Neuronal stem cell (in vitro differentiated cells): Measurements from ENCODE around the gene FOXJ1.

Experiments used
- DNase-seq: peaks from one replicate; pipeline ENCODE4 v3.0.0-alpha.2; 2013; ENCODE audit warnings: low spot score
- H2AFZ ChIP-seq: one replicate; pipeline ENCODE4 v1.6.1; 2013; ENCODE audit warnings: mild to moderate bottlenecking, low read length, inconsistent platforms
- H2AK5ac ChIP-seq: 2 replicates; pipeline ENCODE4 v1.6.1; 2013; ENCODE audit warnings: low read depth, mild to moderate bottlenecking, inconsistent platforms, low read length, moderate library complexity, mixed read lengths
- H2BK120ac ChIP-seq: 2 replicates; pipeline ENCODE4 v1.6.1; 2013; ENCODE audit warnings: low read depth, mild to moderate bottlenecking, inconsistent platforms, low read length, moderate library complexity, mixed read lengths
- H2BK12ac ChIP-seq: one replicate; pipeline ENCODE4 v1.6.1; 2013; ENCODE audit warnings: low read length, inconsistent platforms
- H2BK15ac ChIP-seq: 2 replicates; pipeline ENCODE4 v1.6.1; 2013; ENCODE audit warnings: mild to moderate bottlenecking, low read length, inconsistent platforms, mixed read lengths
- H2BK5ac ChIP-seq: one replicate; pipeline ENCODE4 v1.6.1; 2013; ENCODE audit warnings: inconsistent platforms, mild to moderate bottlenecking, low read length, moderate library complexity
- H3K14ac ChIP-seq: one replicate; pipeline ENCODE4 v1.6.1; 2013; ENCODE audit warnings: low read length, inconsistent platforms
- H3K18ac ChIP-seq: 2 replicates; pipeline ENCODE4 v1.6.1; 2013; ENCODE audit warnings: low read length, inconsistent platforms
- H3K23ac ChIP-seq: 2 replicates; pipeline ENCODE4 v1.6.1; 2013; ENCODE audit warnings: low read depth, mild to moderate bottlenecking, mixed read lengths, low read length, inconsistent platforms; ENCODE audit not compliant: poor library complexity
- H3K27ac ChIP-seq: replicated peaks from 3 replicates; pipeline ENCODE4 v1.5.1; 2013; ENCODE audit warnings: low read length, inconsistent platforms
- H3K27me3 ChIP-seq, 3 experiments: 2 replicates each; pipeline ENCODE4 v1.6.1; 2013; ENCODE audit warnings: low read length in 3 of 3, mild to moderate bottlenecking in 2 of 3, inconsistent platforms in 1 of 3, low read depth in 1 of 3, mixed read lengths in 1 of 3, moderate library complexity in 1 of 3; ENCODE audit not compliant: control insufficient read depth in 3 of 3, insufficient read depth in 3 of 3
- H3K36me3 ChIP-seq, 2 donors: replicated peaks in 1 of 2; 2 replicates each; pipeline ENCODE4 v1.6.1; 2013; ENCODE audit warnings: low read length in 2 of 2; ENCODE audit not compliant: control insufficient read depth in 2 of 2, insufficient read depth in 2 of 2
- H3K4ac ChIP-seq: 2 replicates; pipeline ENCODE4 v1.6.1; 2013; ENCODE audit warnings: inconsistent platforms, mild to moderate bottlenecking, low read length, moderate library complexity
- H3K4me1 ChIP-seq, 2 donors: 1 replicate in 1 of 2; 2 replicates in 1 of 2; pipeline ENCODE4 v1.6.1; 2013; ENCODE audit warnings: low read length in 2 of 2, low read depth in 1 of 2; ENCODE audit not compliant: control insufficient read depth in 2 of 2, insufficient read depth in 1 of 2
- H3K4me2 ChIP-seq: one replicate; pipeline ENCODE4 v1.6.1; 2013; ENCODE audit warnings: mild to moderate bottlenecking, low read length, inconsistent platforms; ENCODE audit not compliant: insufficient read depth, poor library complexity, severe bottlenecking
- H3K4me3 ChIP-seq, 2 donors: 2 replicates each; pipeline ENCODE4 v1.5.1; 2013; ENCODE audit warnings: low read length in 2 of 2, mild to moderate bottlenecking in 2 of 2, inconsistent platforms in 1 of 2, moderate library complexity in 1 of 2
- H3K79me1 ChIP-seq: one replicate; pipeline ENCODE4 v1.6.1; 2013; ENCODE audit warnings: low read depth, mild to moderate bottlenecking, inconsistent platforms, low read length, moderate library complexity
- H3K9ac ChIP-seq: one replicate; pipeline ENCODE4 v1.6.1; 2013; ENCODE audit warnings: mild to moderate bottlenecking, low read depth, low read length, inconsistent platforms; ENCODE audit not compliant: poor library complexity
- H3K9me3 ChIP-seq, 2 donors: replicated peaks in 1 of 2; 2 replicates each; pipeline versions ENCODE3 to v1.6.1; 2013; ENCODE audit warnings: low read length in 2 of 2, mild to moderate bottlenecking in 2 of 2, inconsistent platforms in 1 of 2, low read depth in 1 of 2, mixed read lengths in 1 of 2, moderate library complexity in 1 of 2; ENCODE audit not compliant: control insufficient read depth in 2 of 2, insufficient read depth in 1 of 2
- H4K8ac ChIP-seq: one replicate; pipeline ENCODE4 v1.6.1; 2013; ENCODE audit warnings: low read depth, mild to moderate bottlenecking, inconsistent platforms, low read length, moderate library complexity
- H4K91ac ChIP-seq: one replicate; pipeline ENCODE4 v1.6.1; 2013; ENCODE audit warnings: low read length, low read depth, mild to moderate bottlenecking, inconsistent platforms; ENCODE audit not compliant: poor library complexity
- WGBS, 2 donors: extraction: QIAGEN DNeasy Blood & Tissue Kit; methylation state at CpG; one replicate each; pipeline ENCODE4 v1.1.7; 2013; ENCODE audit warnings: missing lambda C conversion rate in 2 of 2, mixed read lengths in 1 of 2; ENCODE audit not compliant: insufficient read length in 2 of 2, insufficient replicate concordance in 1 of 2; ENCODE audit errors: extremely low coverage in 2 of 2; 5-methylcytosine and 5-hydroxymethylcytosine counted together

FOXJ1 gene

DNA sequence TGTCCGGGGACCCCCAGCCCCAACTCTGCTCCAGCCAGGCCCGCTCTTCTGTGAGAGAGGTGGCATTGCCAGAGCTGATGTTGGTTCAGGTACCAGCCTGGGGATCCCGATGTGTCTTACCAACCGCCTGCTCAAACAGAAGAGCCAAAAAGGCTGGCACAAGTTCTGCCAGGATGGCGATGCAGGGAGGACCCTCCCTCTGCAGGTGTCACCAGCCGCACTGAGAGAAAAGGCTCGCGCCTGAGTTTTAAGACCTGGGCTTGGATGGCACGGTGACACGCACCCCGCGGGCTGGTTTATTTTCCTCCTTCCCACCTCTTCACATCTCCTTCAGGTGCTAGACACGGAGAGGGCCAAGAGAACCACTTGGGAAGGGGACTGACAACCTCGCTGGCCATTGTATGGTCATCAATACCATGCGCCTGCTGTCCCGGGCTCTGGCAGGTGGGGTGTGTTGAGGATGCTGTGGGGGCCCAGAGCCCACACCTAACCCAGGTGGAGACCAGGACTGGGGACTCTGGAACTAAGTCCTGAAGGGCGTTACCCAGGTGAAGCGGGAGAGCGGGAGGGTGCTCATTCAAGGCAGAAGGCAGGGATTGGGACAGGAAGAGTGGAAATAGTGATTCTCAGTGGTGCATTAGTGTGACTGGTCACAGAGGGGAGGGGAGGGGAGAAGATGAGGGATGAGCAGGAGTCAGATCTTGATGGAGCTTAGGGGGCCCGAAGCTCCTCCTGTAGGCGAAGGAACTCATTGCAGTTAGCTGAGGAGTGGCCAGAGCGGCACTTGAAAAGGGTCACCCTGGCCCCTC, 16.3 kb downstream of the FOXJ1 start:
- Histone ChIP-seq H2AFZ (no peak overlapping the region), H2BK15ac (peak overlapping the region; percentile 85), H2BK12ac (no peak overlapping the region), H3K9ac (no peak overlapping the region), H3K4me1 (peaks cover 5 to 13% of the 10 kb centered on the region in 2 donors), H3K14ac (no peak overlapping the region), H3K4me3 (no peak overlapping the region), H3K79me1 (peaks cover 3% of the 10 kb centered on the region), H3K4me2 (no peak overlapping the region), H3K27ac (no peak overlapping the region), H3K27me3 (no peaks in the 10 kb centered on the region), H2BK120ac (no peak overlapping the region), H4K8ac (no peak overlapping the region), H3K9me3 (no peaks in the 10 kb centered on the region), H4K91ac (no peak overlapping the region), H3K23ac (no peak overlapping the region), H3K4ac (peak overlapping the region; percentile 53), H3K18ac (peak overlapping the region; percentile 38), H2AK5ac (peak overlapping the region; percentile 88), H3K36me3 (no peaks in the 10 kb centered on the region), H2BK5ac (no peak overlapping the region)
- no CpG with 5 or more reads among the region's 22 CpGs for WGBS, 2 donors
- no peak for DNase-seq

DNA sequence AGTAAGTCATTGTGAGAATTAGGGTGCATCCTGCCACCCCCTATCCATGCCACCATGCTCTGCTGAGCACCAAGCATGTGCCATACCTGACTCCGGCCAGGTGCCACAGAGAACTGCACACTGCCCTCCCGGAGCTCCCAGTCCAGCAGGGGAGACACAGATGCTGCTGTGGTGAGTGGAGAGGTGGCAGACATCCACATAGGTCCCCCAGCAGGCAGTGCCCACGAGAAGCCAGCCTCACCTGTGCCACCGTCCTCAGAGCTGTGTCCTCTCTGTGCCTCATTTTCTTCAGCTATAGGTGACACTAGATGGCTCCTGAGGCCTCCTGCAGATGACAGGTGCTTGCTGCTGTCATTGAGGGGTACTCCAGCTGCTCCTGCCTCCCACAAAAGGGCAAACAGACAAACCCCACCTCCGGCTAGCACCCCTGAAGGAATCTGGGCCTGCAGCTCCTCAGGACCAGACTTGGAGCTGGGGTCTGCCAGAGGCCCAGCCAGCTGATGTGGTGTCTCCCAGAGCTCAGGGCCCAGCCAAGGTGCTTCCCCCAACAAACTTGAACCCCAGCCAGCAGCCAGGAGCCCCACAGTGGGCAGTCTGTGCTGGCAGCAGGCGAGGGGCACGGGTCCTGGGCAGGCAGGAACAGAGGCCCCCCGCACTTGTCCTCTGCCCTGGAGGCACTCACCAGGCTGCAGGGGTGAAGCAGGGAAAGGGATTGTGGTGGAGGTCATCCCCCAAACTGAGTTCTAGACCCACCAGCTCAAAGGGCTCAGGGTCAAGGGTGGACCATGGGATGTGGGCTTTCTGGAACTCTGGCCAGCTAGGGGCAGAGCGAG, 17.1 kb downstream of the FOXJ1 start:
- Histone ChIP-seq H4K91ac (no peak overlapping the region), H3K4ac (no peak overlapping the region), H3K79me1 (peaks cover 3% of the 10 kb centered on the region), H3K4me1 (peaks cover 5 to 13% of the 10 kb centered on the region in 2 donors), H3K4me3 (no peak overlapping the region), H2BK5ac (peak overlapping the region; percentile 48), H2BK12ac (no peak overlapping the region), H3K4me2 (no peak overlapping the region), H2BK15ac (peak overlapping the region; percentile 85), H3K27ac (no peak overlapping the region), H3K23ac (peak overlapping the region; percentile 65), H3K36me3 (no peaks in the 10 kb centered on the region), H3K9ac (peak overlapping the region; percentile 21), H3K9me3 (no peaks in the 10 kb centered on the region), H3K18ac (peak overlapping the region; percentile 71), H4K8ac (no peak overlapping the region), H2BK120ac (no peak overlapping the region), H2AFZ (no peak overlapping the region), H3K27me3 (no peaks in the 10 kb centered on the region), H3K14ac (peak overlapping the region; percentile 31), H2AK5ac (peak overlapping the region; percentile 88)
- DNase-seq = no peak
- no CpG with 5 or more reads among the region's 9 CpGs for WGBS, 2 donors

DNA sequence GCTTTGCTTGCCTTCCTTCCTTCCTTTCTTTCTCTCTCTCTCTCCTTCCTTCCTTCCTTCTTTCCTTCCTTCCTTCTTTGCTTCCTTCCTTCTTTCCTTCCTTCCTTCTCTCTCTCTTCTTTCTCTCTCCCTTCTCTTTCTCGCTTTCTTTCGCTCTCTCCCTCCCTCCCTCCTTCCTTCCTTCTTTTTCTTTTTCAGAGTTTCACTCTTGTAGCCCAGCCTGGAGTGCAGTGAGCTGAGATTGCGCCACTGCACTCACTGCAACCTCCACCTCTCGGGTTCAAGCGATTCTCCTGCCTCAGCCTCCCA, 17.9 kb downstream of the FOXJ1 start:
- peak overlapping the region; percentile 84 for H2AFZ ChIP-seq
- H3K9me3 ChIP-seq = no peaks in the 10 kb centered on the region
- no peak overlapping the region for H3K27ac ChIP-seq
- H3K4me2 ChIP-seq = no peak overlapping the region
- H3K4me1 ChIP-seq = peaks cover 5 to 13% of the 10 kb centered on the region in 2 donors
- no peak overlapping the region for H3K18ac ChIP-seq
- H2BK12ac ChIP-seq = no peak overlapping the region
- no CpG with 5 or more reads among the region's 5 CpGs for WGBS, 2 donors
- no peak overlapping the region for H3K4ac ChIP-seq
- no peak overlapping the region for H4K91ac ChIP-seq
- no peak for DNase-seq
- H3K14ac ChIP-seq = no peak overlapping the region
- no peak overlapping the region for H3K9ac ChIP-seq
- H2BK5ac ChIP-seq = no peak overlapping the region
- no peaks in the 10 kb centered on the region for H3K27me3 ChIP-seq
- no peak overlapping the region for H2AK5ac ChIP-seq
- no peak overlapping the region for H2BK15ac ChIP-seq
- no peaks in the 10 kb centered on the region for H3K36me3 ChIP-seq
- no peak overlapping the region for H3K23ac ChIP-seq
- no peak overlapping the region for H4K8ac ChIP-seq
- H2BK120ac ChIP-seq = no peak overlapping the region
- H3K4me3 ChIP-seq = no peak overlapping the region
- H3K79me1 ChIP-seq = peaks cover 3% of the 10 kb centered on the region
